H1 (cell line): Measurements from ENCODE around the gene SLC4A7. TPM values are rescaled to one million over a fixed set of nuclear protein-coding genes. Genes with fewer than 3 reads are reported as not detected.

Experiments
- CTCF ChIA-PET: fragments of 300-600 bp; sonication (Branson Sonifier 250); formaldehyde crosslinking; loops from one replicate; lab custom pipeline; 2021; ENCODE audit not compliant: partially characterized antibody; lab: Charles Lee
- POLR2A ChIA-PET: fragments of 300-600 bp; sonication (Branson Sonifier 250); formaldehyde crosslinking; loops from one replicate; lab custom pipeline; 2021; ENCODE audit warnings: inconsistent platforms; ENCODE audit not compliant: partially characterized antibody; lab: Charles Lee
- DNase-seq, 2 experiments: peaks; one replicate each; pipeline versions ENCODE4 v3.0.0 to v3.0.0-alpha.2; 2010 to 2022; ENCODE audit warnings: low spot score in 2 of 2, low read depth in 1 of 2, mixed read lengths in 1 of 2
- FAIRE-seq: peaks from 2 replicates; lab custom pipeline; 2011; peaks lifted over from hg19 to GRCh38; lab: Jason Lieb, UNC
- H2AFZ ChIP-seq: 2 replicates; pipeline ENCODE4 v1.8.1; 2012; ENCODE audit warnings: low read length, inconsistent platforms
- H2AK5ac ChIP-seq: 2 replicates; pipeline ENCODE4 v1.6.1; 2013; ENCODE audit warnings: low read depth, low read length
- H2BK120ac ChIP-seq: replicated peaks from 2 replicates; pipeline ENCODE3; 2013; ENCODE audit warnings: low read depth, low read length, inconsistent platforms
- H2BK12ac ChIP-seq: 2 replicates; pipeline ENCODE4 v1.6.1; 2013; ENCODE audit warnings: low read depth, low read length
- H2BK15ac ChIP-seq: 2 replicates; pipeline ENCODE4 v1.6.1; 2013; ENCODE audit warnings: low read length
- H2BK20ac ChIP-seq: 2 replicates; pipeline ENCODE4 v1.6.1; 2013; ENCODE audit warnings: low read length
- H2BK5ac ChIP-seq: 2 replicates; pipeline ENCODE4 v1.6.1; 2013; ENCODE audit warnings: low read depth, low read length
- H3K14ac ChIP-seq: 2 replicates; pipeline ENCODE4 v1.6.1; 2013; ENCODE audit warnings: inconsistent platforms; ENCODE audit not compliant: insufficient read length
- H3K18ac ChIP-seq: 2 replicates; pipeline ENCODE4 v1.6.1; 2013; ENCODE audit warnings: low read length; ENCODE audit errors: extremely low read depth
- H3K23ac ChIP-seq: 2 replicates; pipeline ENCODE4 v1.6.1; 2013; ENCODE audit warnings: inconsistent platforms; ENCODE audit not compliant: insufficient read length
- H3K23me2 ChIP-seq: 2 replicates; pipeline ENCODE4 v1.6.1; 2013; ENCODE audit warnings: low read depth, low read length
- H3K27ac ChIP-seq: 2 replicates; pipeline ENCODE4 v1.6.1; 2011; ENCODE audit warnings: low read depth, low read length, inconsistent platforms
- H3K27me3 ChIP-seq, 4 experiments: replicated peaks in 1 of 4; 1 replicate in 1 of 4; 2 replicates in 3 of 4; pipeline versions ENCODE4 v1.6.1 to v1.8.1; 2011 to 2013; ENCODE audit warnings: low read length in 3 of 4, mild to moderate bottlenecking in 3 of 4, inconsistent platforms in 2 of 4, mixed read lengths in 2 of 4, moderate library complexity in 1 of 4; ENCODE audit not compliant: control insufficient read depth in 3 of 4, insufficient read depth in 3 of 4; ENCODE audit errors: extremely low read depth in 1 of 4
- H3K36me3 ChIP-seq, 4 experiments: 2 replicates each; pipeline versions ENCODE4 v1.6.1 to v1.8.1; 2011 to 2013; ENCODE audit warnings: mild to moderate bottlenecking in 4 of 4, low read length in 3 of 4, moderate library complexity in 2 of 4, control low read depth in 1 of 4, inconsistent platforms in 1 of 4; ENCODE audit not compliant: insufficient read depth in 4 of 4, control insufficient read depth in 2 of 4
- H3K4ac ChIP-seq: replicated peaks from 2 replicates; pipeline ENCODE3; 2013; ENCODE audit warnings: low read length, low read depth, mixed read lengths, inconsistent platforms; ENCODE audit not compliant: insufficient read length
- H3K4me1 ChIP-seq, 4 experiments: replicated peaks in 1 of 4; 1 replicate in 1 of 4; 2 replicates in 3 of 4; pipeline versions ENCODE4 v1.6.1 to v1.8.1; 2011 to 2013; ENCODE audit warnings: low read length in 3 of 4, inconsistent platforms in 2 of 4, mixed read lengths in 1 of 4; ENCODE audit not compliant: insufficient read depth in 4 of 4, control insufficient read depth in 3 of 4
- H3K4me2 ChIP-seq, 2 experiments: 2 replicates each; pipeline versions ENCODE4 v1.6.1 to v1.8.1; 2011 to 2013; ENCODE audit warnings: low read depth in 2 of 2, low read length in 2 of 2, control low read depth in 1 of 2, inconsistent platforms in 1 of 2, mild to moderate bottlenecking in 1 of 2; ENCODE audit not compliant: insufficient read depth in 1 of 2
- H3K4me3 ChIP-seq, 4 experiments: fragments of 200-600, 300-600 bp in 1 of 4; sonication (generic), shearing (Covaris generic), sonication (Bioruptor Twin) in 1 of 4; 2 replicates each; pipeline versions ENCODE4 v1.5.1 to v1.8.1; 2011 to 2016; ENCODE audit warnings: low read length in 4 of 4, low read depth in 3 of 4, control low read depth in 2 of 4, inconsistent platforms in 2 of 4, mild to moderate bottlenecking in 2 of 4, mixed read lengths in 1 of 4, moderate library complexity in 1 of 4; ENCODE audit not compliant: insufficient read depth in 2 of 4; ENCODE audit errors: extremely low read depth in 1 of 4
- H3K56ac ChIP-seq: replicated peaks from 2 replicates; pipeline ENCODE3; 2013; ENCODE audit warnings: low read depth, mild to moderate bottlenecking, mixed read lengths, low read length, inconsistent platforms; ENCODE audit not compliant: insufficient read length
- H3K79me1 ChIP-seq: 2 replicates; pipeline ENCODE4 v1.6.1; 2013; ENCODE audit warnings: low read depth, low read length, control low read depth
- H3K79me2 ChIP-seq, 2 experiments: 2 replicates each; pipeline versions ENCODE4 v1.6.1 to v1.8.1; 2012 to 2013; ENCODE audit warnings: low read length in 2 of 2, mild to moderate bottlenecking in 2 of 2, inconsistent platforms in 1 of 2; ENCODE audit not compliant: insufficient read depth in 2 of 2, control insufficient read depth in 1 of 2
- H3K9ac ChIP-seq, 4 experiments: replicated peaks in 1 of 4; 1 replicate in 1 of 4; 2 replicates in 3 of 4; pipeline versions ENCODE4 v1.6.1 to v1.8.1; 2011 to 2013; ENCODE audit warnings: low read depth in 3 of 4, low read length in 3 of 4, control low read depth in 2 of 4, mild to moderate bottlenecking in 2 of 4, moderate library complexity in 2 of 4, inconsistent platforms in 1 of 4; ENCODE audit errors: extremely low read depth in 1 of 4
- H3K9me3 ChIP-seq, 2 experiments: 2 replicates each; pipeline versions ENCODE4 v1.6.1 to v1.8.1; 2012 to 2013; ENCODE audit warnings: mild to moderate bottlenecking in 2 of 2, moderate library complexity in 2 of 2, control low read depth in 1 of 2, inconsistent platforms in 1 of 2, low read depth in 1 of 2, low read length in 1 of 2, mixed read lengths in 1 of 2; ENCODE audit not compliant: insufficient read depth in 2 of 2
- H4K20me1 ChIP-seq, 2 experiments: replicated peaks in 1 of 2; 2 replicates each; pipeline versions ENCODE3 to v1.8.1; 2011 to 2013; ENCODE audit warnings: inconsistent platforms in 2 of 2, low read length in 2 of 2, mild to moderate bottlenecking in 1 of 2; ENCODE audit not compliant: insufficient read depth in 2 of 2, control insufficient read depth in 1 of 2
- H4K5ac ChIP-seq: 2 replicates; pipeline ENCODE4 v1.6.1; 2013; ENCODE audit warnings: low read length, low read depth, mixed read lengths, inconsistent platforms; ENCODE audit not compliant: insufficient read length
- H4K8ac ChIP-seq: 2 replicates; pipeline ENCODE4 v1.8.0; 2013; ENCODE audit warnings: mild to moderate bottlenecking, moderate library complexity, low read length, inconsistent platforms; ENCODE audit not compliant: insufficient read depth; ENCODE audit errors: extremely low read depth
- H4K91ac ChIP-seq: replicated peaks from 2 replicates; pipeline ENCODE3; 2013; ENCODE audit warnings: low read length, mixed read lengths, inconsistent platforms; ENCODE audit not compliant: insufficient read length
- ATF3 ChIP-seq: IDR thresholded peaks from 2 replicates; pipeline ENCODE4 v1.6.1; 2011; ENCODE audit warnings: low read depth, mild to moderate bottlenecking, low read length; ENCODE audit not compliant: insufficient read depth
- BACH1 ChIP-seq: IDR thresholded peaks from 2 replicates; pipeline ENCODE4 v1.6.1; 2012; ENCODE audit warnings: low read length, improper control_type of control experiment
- CBX8 ChIP-seq: fragments of 300-800, 300-1000 bp; sonication (generic); IDR thresholded peaks from 2 replicates; pipeline ENCODE4 v1.7.1; 2016; ENCODE audit warnings: low read depth, low read length, borderline replicate concordance
- CTCF ChIP-seq, 3 experiments: IDR thresholded peaks; 1 replicate in 2 of 3; 2 replicates in 1 of 3; pipeline versions ENCODE4 v1.5.1 to v1.6.1; 2011; ENCODE audit warnings: low read length in 3 of 3, mild to moderate bottlenecking in 3 of 3, inconsistent platforms in 2 of 3, low read depth in 1 of 3, moderate library complexity in 1 of 3; ENCODE audit not compliant: insufficient read depth in 1 of 3; ENCODE audit errors: control extremely low read depth in 1 of 3
- E2F6 ChIP-seq: IDR thresholded peaks from 2 replicates; pipeline ENCODE4 v1.6.1; 2012; ENCODE audit warnings: inconsistent platforms
- RFX5 ChIP-seq: IDR thresholded peaks from 2 replicates; pipeline ENCODE4 v1.6.1; 2011; ENCODE audit warnings: low read depth, low read length, improper control_type of control experiment, borderline replicate concordance
- RNF2 ChIP-seq: fragments of 200-900, 300-1000 bp; sonication (generic); IDR thresholded peaks from 2 replicates; pipeline ENCODE4 v1.7.1; 2016; ENCODE audit warnings: borderline replicate concordance, low read depth, mild to moderate bottlenecking, antibody characterized with exemption, low read length; ENCODE audit not compliant: poor library complexity, severe bottlenecking; ENCODE audit errors: missing control alignments
- SUZ12 ChIP-seq: fragments of 200-600 bp; sonication (generic); IDR thresholded peaks from 2 replicates; pipeline ENCODE4 v1.6.1; 2012; ENCODE audit warnings: mild to moderate bottlenecking, inconsistent platforms, low read length, moderate library complexity, mixed read lengths
- YY1 ChIP-seq: IDR thresholded peaks from 2 replicates; pipeline ENCODE4 v1.6.1; 2011; ENCODE audit warnings: low read depth, mild to moderate bottlenecking, low read length
- WGBS, 2 experiments: shearing (Covaris generic) in 1 of 2; methylation state at CpG; one replicate each; pipeline versions ENCODE4 v1.1.6 to v1.1.7; 2013 to 2015; ENCODE audit warnings: low lambda C conversion rate in 2 of 2, mixed read lengths in 2 of 2, inconsistent platforms in 1 of 2, low coverage in 1 of 2, missing lambda C conversion rate in 1 of 2; ENCODE audit not compliant: insufficient replicate concordance in 2 of 2, insufficient coverage in 1 of 2, insufficient read length in 1 of 2; ENCODE audit errors: extremely low coverage in 1 of 2, missing lambda C conversion rate in 1 of 2; 5-methylcytosine and 5-hydroxymethylcytosine counted together
- polyA plus RNA-seq, 7 experiments: library from polyadenylated mRNA; depleted of rRNA in 3 of 7; stranded (reverse) in 5 of 7; unstranded in 2 of 7; fragments of >200 nt in 5 of 7; fragments of 200-250 nt in 2 of 7; gene quantifications; 1 replicate in 5 of 7; 2 replicates in 1 of 7; 4 replicates in 1 of 7; pipeline versions ENCODE4 v1.2.1 to v1.2.3, GENCODE V29; 2011 to 2013; ENCODE audit warnings: missing spikeins in 2 of 7, mixed read lengths in 2 of 7
- total RNA-seq: library from RNA; stranded (reverse); fragmentation: NEBNext Ultra II Directional; extraction: Animal tissue kit (Norgen Biotek cat#: 25700); gene quantifications from 2 replicates; pipeline ENCODE4 v1.2.1, GENCODE V29; 2021

Gene SLC4A7
- total and polyA plus RNA-seq, 2 of the 8 experiments (the other 6 are each of a cell fraction or from before 2014, with no cell fraction given) = 14.9 to 70.5 TPM

- Histone ChIP-seq H2BK20ac (no peak overlapping the region), H3K23me2 (no peaks in the 10 kb centered on the region), H2BK15ac (no peak overlapping the region), H3K14ac (no peak overlapping the region), H3K4me2 (no peak overlapping the region), H3K9ac (no peak overlapping the region), H3K27me3 (no peaks in the 10 kb centered on the region), H3K4me1 (peaks cover 0 to 10% (median 0%) of the 10 kb centered on the region in 4 experiments; a peak in 2 of 7 replicates), H4K91ac (no peak overlapping the region), H4K5ac (no peak overlapping the region), H3K18ac (no peak overlapping the region), H3K79me2 (peaks cover 0 to 97% of the 10 kb centered on the region in 2 experiments; a peak in 2 of 4 replicates), H3K4me3 (no peak overlapping the region), H2BK120ac (no peak overlapping the region), H4K20me1 (peaks cover 2 to 8% of the 10 kb centered on the region in 2 experiments), H3K79me1 (no peaks in the 10 kb centered on the region; the same call in 1 of the 2 replicates), H3K56ac (no peak overlapping the region), H2BK5ac (no peak overlapping the region), H2AFZ (no peak overlapping the region), H3K36me3 (no peaks in the 10 kb centered on the region; a peak in 2 of 8 replicates), H3K4ac (no peak overlapping the region), H2BK12ac (no peak overlapping the region), H3K23ac (no peak overlapping the region), H3K27ac (no peak overlapping the region), H2AK5ac (no peak overlapping the region), H4K8ac (no peak overlapping the region), H3K9me3 (no peaks in the 10 kb centered on the region)
- ChIA-PET CTCF (interaction anchor here (1.1 to 1.7 kb wide), 2 partner anchors 10 to 201 kb away, joined by 3 to 4 read pairs; no protein-coding TSS in a partner anchor), POLR2A (no interaction called here)
- WGBS, 2 experiments = 80% methylated on average over 2 of the region's 2 CpGs; no CpG with 5 or more reads in 1 of the 2 experiments
- FAIRE-seq (no peak), DNase-seq (no peak)
- TF ChIP-seq ATF3 (no peak), YY1 (no peak), CBX8 (no peak), RFX5 (no peak), E2F6 (no peak), BACH1 (no peak), RNF2 (no peak), SUZ12 (no peak), CTCF (IDR thresholded peaks at IDR 0.05; ENCODE audit: control extremely low read depth in 1 of 3, insufficient read depth in 1 of 3, low read depth in 1 of 3, low read length in 3 of 3) (no peak)
Observed at GRCh38 chr3:27456554-27456953, 27.6 kb downstream of the SLC4A7 start.
